ENCODE measurements around the gene RHOXF1.
"Not testable (repeated sequence)": the region's sequence is repeated elsewhere in the genome, so short reads cannot be mapped to it uniquely, and the experiment has no call there.

Gene RHOXF1

DNA sequence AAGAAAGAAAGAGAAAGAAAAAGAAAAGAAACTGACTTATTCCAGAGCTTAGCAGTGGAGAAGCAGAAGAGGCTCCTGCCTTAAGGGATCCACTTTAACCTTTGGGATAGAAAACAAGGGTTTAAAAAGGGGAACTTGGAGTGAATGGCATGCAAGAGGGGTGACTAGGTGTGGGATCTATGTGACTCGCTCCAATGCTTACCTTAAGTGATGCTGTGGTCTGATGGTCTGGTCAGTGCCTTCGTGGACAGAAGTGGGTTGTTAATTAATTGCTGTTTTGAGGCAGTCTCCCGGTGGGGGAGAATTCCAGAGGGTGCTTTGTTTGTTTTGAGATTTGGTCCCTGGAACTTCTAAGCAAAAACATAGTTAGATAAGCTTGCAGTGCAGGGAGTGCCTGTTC is 21.1 kb upstream of the RHOXF1 start:
- H3K27me3 ChIP-seq (ENCODE audit: control insufficient read depth, insufficient read depth, low read length) = no peaks in the 10 kb centered on the region
- H3K4me3 ChIP-seq (ENCODE audit: low read depth, low read length) = no peak overlapping the region
- no peak overlapping the region for H3K9ac ChIP-seq (ENCODE audit: low read length)
- peaks cover 17% of the 10 kb centered on the region for H3K4me1 ChIP-seq (ENCODE audit: control insufficient read depth, insufficient read depth, low read length)
- no peaks in the 10 kb centered on the region for H3K36me3 ChIP-seq (ENCODE audit: control insufficient read depth, insufficient read depth, low read length)
- peaks cover 7% of the 10 kb centered on the region; the same call in 1 of the 2 replicates for H3K9me3 ChIP-seq (ENCODE audit: control insufficient read depth, insufficient read depth, low read depth, low read length)
- no peak overlapping the region for H3K27ac ChIP-seq (ENCODE audit: low read depth, low read length)

- Histone ChIP-seq H3K9ac (ENCODE audit: low read length) (no peak overlapping the region), H3K4me1 (ENCODE audit: control insufficient read depth, insufficient read depth, low read length) (peaks cover 17% of the 10 kb centered on the region)
These were observed 20.4 kb upstream of the RHOXF1 start for GRCh38 chrX:120136128-120136527.

DNA sequence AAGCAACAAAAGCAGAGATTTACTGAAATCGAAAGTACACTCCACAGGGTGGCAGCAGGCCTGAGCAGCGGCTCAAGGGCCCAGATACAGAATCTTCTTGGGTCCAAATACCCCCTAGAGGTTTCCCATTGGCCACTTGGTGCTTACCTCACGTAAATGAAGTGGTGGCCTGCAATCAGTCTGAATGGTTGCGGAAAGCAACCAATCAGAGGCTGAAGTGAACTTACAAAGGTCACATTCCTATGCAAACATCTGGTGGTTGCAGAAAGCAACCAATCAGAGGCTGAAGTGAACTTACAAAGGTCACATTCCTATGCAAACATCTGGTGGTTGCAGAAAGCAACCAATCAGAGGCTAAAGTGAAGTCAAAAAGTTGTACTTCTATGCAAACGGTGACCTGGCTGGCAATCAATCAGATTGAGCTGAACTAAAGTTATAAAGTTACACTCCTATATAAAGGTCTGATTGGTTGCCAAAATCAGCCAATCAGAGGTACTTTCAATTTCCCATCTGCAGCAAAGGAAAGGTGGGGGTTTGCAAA is 12.7 kb upstream of the RHOXF1 start:
- not testable (repeated sequence) for H3K4me1 ChIP-seq (ENCODE audit: control insufficient read depth, insufficient read depth, low read length); H3K36me3 ChIP-seq (ENCODE audit: control insufficient read depth, insufficient read depth, low read length); H3K27me3 ChIP-seq (ENCODE audit: control insufficient read depth, insufficient read depth, low read length); H3K9me3 ChIP-seq (ENCODE audit: control insufficient read depth, insufficient read depth, low read depth, low read length); H3K4me3 ChIP-seq (ENCODE audit: low read depth, low read length); H3K27ac ChIP-seq (ENCODE audit: low read depth, low read length); H3K9ac ChIP-seq (ENCODE audit: low read length)

More at GRCh38 chrX:120136128-120136527, 20.4 kb upstream of the RHOXF1 start:
- Histone ChIP-seq H3K9me3 (ENCODE audit: control insufficient read depth, insufficient read depth, low read depth, low read length) (peaks cover 2% of the 10 kb centered on the region; the same call in 1 of the 2 replicates), H3K27ac (ENCODE audit: low read depth, low read length) (no peak overlapping the region), H3K27me3 (ENCODE audit: control insufficient read depth, insufficient read depth, low read length) (no peaks in the 10 kb centered on the region), H3K4me3 (ENCODE audit: low read depth, low read length) (no peak overlapping the region), H3K36me3 (ENCODE audit: control insufficient read depth, insufficient read depth, low read length) (no peaks in the 10 kb centered on the region)

DNA sequence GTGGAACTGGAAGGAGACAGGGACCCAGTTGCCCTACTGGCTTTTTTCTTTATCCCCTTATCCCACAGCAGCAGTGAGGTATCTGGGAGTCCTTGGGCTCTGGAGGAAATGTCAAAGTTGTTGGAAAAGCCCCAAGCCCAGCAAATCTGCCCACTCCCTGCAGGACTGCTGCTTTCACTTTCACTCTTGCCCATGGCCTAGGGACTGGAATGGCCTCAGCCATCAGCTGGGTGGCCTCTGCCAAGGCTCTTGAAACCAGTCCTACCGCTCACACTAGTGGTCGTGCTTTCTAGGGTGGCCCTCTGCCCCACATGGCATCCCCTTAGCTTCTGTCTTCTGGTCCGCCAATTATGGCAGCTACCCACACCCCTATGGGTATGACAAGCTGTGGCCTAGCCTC is 9.7 kb upstream of the RHOXF1 start:
- Histone ChIP-seq H3K9ac (ENCODE audit: low read length) (no peak overlapping the region), H3K9me3 (ENCODE audit: control insufficient read depth, insufficient read depth, low read depth, low read length) (peaks cover 4% of the 10 kb centered on the region; the same call in 1 of the 2 replicates), H3K27ac (ENCODE audit: low read depth, low read length) (no peak overlapping the region), H3K27me3 (ENCODE audit: control insufficient read depth, insufficient read depth, low read length) (no peaks in the 10 kb centered on the region), H3K36me3 (ENCODE audit: control insufficient read depth, insufficient read depth, low read length) (no peaks in the 10 kb centered on the region; the same call in 1 of the 2 replicates), H3K4me3 (ENCODE audit: low read depth, low read length) (no peak overlapping the region), H3K4me1 (ENCODE audit: control insufficient read depth, insufficient read depth, low read length) (peaks cover 10% of the 10 kb centered on the region)

- H3K9me3 ChIP-seq (ENCODE audit: control insufficient read depth, insufficient read depth, low read depth, low read length) = no peaks in the 10 kb centered on the region
These were observed 4.5 kb upstream of the RHOXF1 start for GRCh38 chrX:120120223-120120622.

DNA sequence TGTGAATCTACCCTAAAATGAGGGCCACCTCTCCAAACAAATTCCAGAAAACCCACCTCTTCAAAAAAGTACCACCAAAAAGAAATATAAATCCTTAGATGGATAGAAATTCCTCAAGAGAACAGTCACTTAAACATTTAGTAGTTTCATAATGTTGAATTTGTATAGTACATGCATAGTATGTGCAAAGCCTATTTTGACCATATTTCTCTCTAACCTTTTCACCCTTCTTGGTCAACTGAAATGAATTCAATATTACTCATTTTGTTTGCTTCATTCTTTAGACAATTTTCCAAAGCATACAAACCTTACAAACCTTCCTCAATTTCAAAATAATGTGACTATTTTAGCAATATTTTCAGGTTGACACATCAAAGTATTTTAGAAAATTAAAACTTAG is 4.1 kb downstream of the RHOXF1 start:
- Histone ChIP-seq H3K9ac (ENCODE audit: low read length) (no peak overlapping the region), H3K4me3 (ENCODE audit: low read depth, low read length) (no peak overlapping the region), H3K27ac (ENCODE audit: low read depth, low read length) (no peak overlapping the region), H3K36me3 (ENCODE audit: control insufficient read depth, insufficient read depth, low read length) (no peaks in the 10 kb centered on the region), H3K9me3 (ENCODE audit: control insufficient read depth, insufficient read depth, low read depth, low read length) (peaks cover 15% of the 10 kb centered on the region), H3K4me1 (ENCODE audit: control insufficient read depth, insufficient read depth, low read length) (no peaks in the 10 kb centered on the region), H3K27me3 (ENCODE audit: control insufficient read depth, insufficient read depth, low read length) (no peaks in the 10 kb centered on the region)

More at GRCh38 chrX:120120223-120120622, 4.5 kb upstream of the RHOXF1 start:
- no peak overlapping the region for H3K27ac ChIP-seq (ENCODE audit: low read depth, low read length)
- no peaks in the 10 kb centered on the region; the same call in 1 of the 2 replicates for H3K4me1 ChIP-seq (ENCODE audit: control insufficient read depth, insufficient read depth, low read length)
- no peak overlapping the region for H3K9ac ChIP-seq (ENCODE audit: low read length)
- no peak overlapping the region for H3K4me3 ChIP-seq (ENCODE audit: low read depth, low read length)
- H3K36me3 ChIP-seq (ENCODE audit: control insufficient read depth, insufficient read depth, low read length) = no peaks in the 10 kb centered on the region
- H3K27me3 ChIP-seq (ENCODE audit: control insufficient read depth, insufficient read depth, low read length) = no peaks in the 10 kb centered on the region

GRCh38 chrX:120109378-120109777 is 6.3 kb downstream of the RHOXF1 start:
- no peak overlapping the region for H3K27ac ChIP-seq (ENCODE audit: low read depth, low read length)
- no peak overlapping the region for H3K4me3 ChIP-seq (ENCODE audit: low read depth, low read length)
- H3K4me1 ChIP-seq (ENCODE audit: control insufficient read depth, insufficient read depth, low read length) = no peaks in the 10 kb centered on the region

GRCh38 chrX:120104707-120105106 is 11.0 kb downstream of the RHOXF1 start:
- H3K9ac ChIP-seq (ENCODE audit: low read length); H3K4me3 ChIP-seq (ENCODE audit: low read depth, low read length); H3K27ac ChIP-seq (ENCODE audit: low read depth, low read length); H3K27me3 ChIP-seq (ENCODE audit: control insufficient read depth, insufficient read depth, low read length); H3K36me3 ChIP-seq (ENCODE audit: control insufficient read depth, insufficient read depth, low read length); H3K4me1 ChIP-seq (ENCODE audit: control insufficient read depth, insufficient read depth, low read length): not testable (repeated sequence)
- peaks cover 57% of the 10 kb centered on the region for H3K9me3 ChIP-seq (ENCODE audit: control insufficient read depth, insufficient read depth, low read depth, low read length)

More at GRCh38 chrX:120109378-120109777, 6.3 kb downstream of the RHOXF1 start:
- Histone ChIP-seq H3K9me3 (ENCODE audit: control insufficient read depth, insufficient read depth, low read depth, low read length) (peaks cover 24% of the 10 kb centered on the region), H3K27me3 (ENCODE audit: control insufficient read depth, insufficient read depth, low read length) (no peaks in the 10 kb centered on the region), H3K36me3 (ENCODE audit: control insufficient read depth, insufficient read depth, low read length) (no peaks in the 10 kb centered on the region), H3K9ac (ENCODE audit: low read length) (no peak overlapping the region)

DNA sequence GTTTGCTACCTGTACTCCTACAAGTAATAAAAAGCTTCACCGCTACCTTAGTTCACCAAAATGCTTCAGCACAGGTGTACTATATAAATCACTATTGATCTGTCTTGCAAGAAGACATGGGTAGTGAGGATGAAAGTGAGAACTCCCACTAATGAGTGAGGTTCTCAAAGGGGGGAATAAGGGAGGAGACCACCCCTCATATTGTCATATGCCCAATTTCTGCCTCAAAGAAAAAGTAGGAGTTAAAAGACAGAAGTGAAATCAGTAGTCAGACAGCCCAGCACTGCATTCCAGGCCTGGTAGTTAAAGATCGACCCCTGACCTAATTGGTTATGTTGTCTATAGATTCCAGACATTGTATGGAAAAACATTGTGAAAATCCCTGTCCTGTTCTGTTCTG is 14.7 kb downstream of the RHOXF1 start:
- not testable (repeated sequence) for H3K4me3 ChIP-seq (ENCODE audit: low read depth, low read length); H3K27ac ChIP-seq (ENCODE audit: low read depth, low read length); H3K9ac ChIP-seq (ENCODE audit: low read length); H3K27me3 ChIP-seq (ENCODE audit: control insufficient read depth, insufficient read depth, low read length); H3K4me1 ChIP-seq (ENCODE audit: control insufficient read depth, insufficient read depth, low read length); H3K36me3 ChIP-seq (ENCODE audit: control insufficient read depth, insufficient read depth, low read length)
- peaks cover 43% of the 10 kb centered on the region for H3K9me3 ChIP-seq (ENCODE audit: control insufficient read depth, insufficient read depth, low read depth, low read length)

DNA sequence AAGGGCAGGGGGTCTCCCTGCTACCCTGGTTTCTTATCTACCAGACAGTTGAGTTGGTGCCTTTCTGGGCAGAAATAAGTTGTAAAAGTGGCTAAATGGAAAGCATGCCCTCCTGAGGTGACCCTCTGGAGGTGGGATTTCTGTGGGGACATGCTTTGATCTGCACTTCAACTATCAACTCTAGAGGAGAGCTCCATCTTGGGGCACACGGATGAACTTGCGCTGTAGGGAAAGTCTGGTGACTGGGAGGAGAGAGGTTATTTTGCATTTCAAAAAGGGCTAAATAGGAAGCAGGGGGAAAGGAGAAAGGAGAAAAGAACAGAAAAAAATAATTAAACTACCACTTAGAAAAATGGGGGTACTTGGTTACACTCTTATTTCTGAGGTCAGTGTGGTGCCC is 25.5 kb downstream of the RHOXF1 start:
- Histone ChIP-seq H3K9me3 (ENCODE audit: control insufficient read depth, insufficient read depth, low read depth, low read length) (peaks cover 5% of the 10 kb centered on the region; the same call in 1 of the 2 replicates), H3K9ac (ENCODE audit: low read length) (no peak overlapping the region), H3K4me1 (ENCODE audit: control insufficient read depth, insufficient read depth, low read length) (peaks cover 17% of the 10 kb centered on the region), H3K27ac (ENCODE audit: low read depth, low read length) (no peak overlapping the region), H3K4me3 (ENCODE audit: low read depth, low read length) (no peak overlapping the region), H3K36me3 (ENCODE audit: control insufficient read depth, insufficient read depth, low read length) (no peaks in the 10 kb centered on the region), H3K27me3 (ENCODE audit: control insufficient read depth, insufficient read depth, low read length) (no peaks in the 10 kb centered on the region)

- H3K4me1 ChIP-seq (ENCODE audit: control insufficient read depth, insufficient read depth, low read length) = peaks cover 17% of the 10 kb centered on the region
- no peaks in the 10 kb centered on the region for H3K27me3 ChIP-seq (ENCODE audit: control insufficient read depth, insufficient read depth, low read length)
- no peak overlapping the region for H3K4me3 ChIP-seq (ENCODE audit: low read depth, low read length)
- no peaks in the 10 kb centered on the region for H3K36me3 ChIP-seq (ENCODE audit: control insufficient read depth, insufficient read depth, low read length)
- no peak overlapping the region for H3K9ac ChIP-seq (ENCODE audit: low read length)
- H3K27ac ChIP-seq (ENCODE audit: low read depth, low read length) = no peak overlapping the region
- no peaks in the 10 kb centered on the region for H3K9me3 ChIP-seq (ENCODE audit: control insufficient read depth, insufficient read depth, low read depth, low read length)
These were observed 28.3 kb downstream of the RHOXF1 start for GRCh38 chrX:120087289-120088017.
